Upper lobe of right lung (tissue), 1 donor: ENCODE measurements around the gene CCDC190. TPM values are rescaled to one million over a fixed set of nuclear protein-coding genes. Genes with fewer than 3 reads are reported as not detected.

ENCODE experiments used
- ATAC-seq: fragments of 200-7000 bp; cut with Tn5 transposase; one replicate; pipeline ENCODE4 v1.9.1; 2020; ENCODE audit warnings: mild to moderate bottlenecking, moderate library complexity
- DNase-seq: peaks from one replicate; pipeline ENCODE4 v3.0.0-alpha.2; 2020
- H3K27ac ChIP-seq: fragments of 200-600 bp; one replicate; pipeline ENCODE4 v1.8.0; 2022
- H3K27me3 ChIP-seq: fragments of 200-600 bp; one replicate; pipeline ENCODE4 v1.8.0; 2022; ENCODE audit warnings: mild to moderate bottlenecking
- H3K36me3 ChIP-seq: fragments of 200-600 bp; one replicate; pipeline ENCODE4 v1.8.0; 2022
- H3K4me1 ChIP-seq: fragments of 200-600 bp; one replicate; pipeline ENCODE4 v1.8.0; 2022
- H3K4me3 ChIP-seq: fragments of 200-600 bp; one replicate; pipeline ENCODE4 v1.8.0; 2022; ENCODE audit warnings: mild to moderate bottlenecking
- H3K9me3 ChIP-seq: fragments of 200-600 bp; one replicate; pipeline ENCODE4 v1.8.0; 2022
- CTCF ChIP-seq: fragments of 200-600 bp; IDR thresholded peaks from one replicate; pipeline ENCODE4 v1.8.0; 2022; ENCODE audit warnings: antibody characterized with exemption
- intact Hi-C: fragments of 100-400 bp; cut with DNase I; formaldehyde crosslinking; loops from one replicate; pipeline ENCODE4 v1.11.0; 2022
- long read RNA-seq: library from polyadenylated mRNA; unstranded; transcript quantifications from one replicate; pipeline ENCODE4 v2.0.0, GENCODE V29; 2021
- total RNA-seq: library from RNA; stranded (reverse); fragmentation: NEBNext Ultra II Directional; extraction: Animal tissue kit (Norgen Biotek cat#: 25700); gene quantifications from one replicate; pipeline ENCODE4 v1.2.1, GENCODE V29; 2021
- donor health status: DM: no; HTN: yes; CAD: no; lungs with severe emphysema.

CCDC190 gene
- not detected for total RNA-seq
- long read RNA-seq: 0 reads

GRCh38 chr1:162861101-162861500, at the start of gene CCDC190:
Gene CCDC190, minus strand, starts transcription at chr1:162861175. Its CDS starts 1,529 bp downstream, at chr1:162859646.
- peak; percentile 86 for ATAC-seq
- intact Hi-C loops: no loop called here
- no peak within 1 kb of the TSS for H3K4me3 ChIP-seq
- no peak for DNase-seq
- H3K36me3 ChIP-seq: no peaks in the 10 kb centered on the region
- H3K4me1 ChIP-seq: no peaks in the 10 kb centered on the region
- no peak within 1 kb of the TSS for H3K27ac ChIP-seq
- TF ChIP-seq CTCF: no peak
- no peaks in the 10 kb centered on the region for H3K9me3 ChIP-seq
- H3K27me3 ChIP-seq: no peaks in the 10 kb centered on the region

- Histone ChIP-seq H3K27me3 (no peaks in the 10 kb centered on the region), H3K27ac (no peak overlapping the region), H3K4me1 (peaks cover 6% of the 10 kb centered on the region), H3K36me3 (no peaks in the 10 kb centered on the region), H3K4me3 (no peak overlapping the region), H3K9me3 (peaks cover 6% of the 10 kb centered on the region)
- no peak for TF ChIP-seq CTCF
- no peak for DNase-seq
- no peak for ATAC-seq
- intact Hi-C loops: no loop called here
Measured at GRCh38 chr1:162910161-162910560, 49.2 kb upstream of the CCDC190 start.

GRCh38 chr1:162908780-162909179, 47.8 kb upstream of the CCDC190 start:
- no peak overlapping the region for H3K4me3 ChIP-seq
- peaks cover 6% of the 10 kb centered on the region for H3K9me3 ChIP-seq
- TF ChIP-seq CTCF: no peak
- no peaks in the 10 kb centered on the region for H3K36me3 ChIP-seq
- peaks cover 6% of the 10 kb centered on the region for H3K4me1 ChIP-seq
- intact Hi-C loops: no loop called here
- DNase-seq (no peak), ATAC-seq (no peak)
- no peaks in the 10 kb centered on the region for H3K27me3 ChIP-seq
- H3K27ac ChIP-seq: no peak overlapping the region

- ATAC-seq (no peak), DNase-seq (no peak)
- no peak for TF ChIP-seq CTCF
- Histone ChIP-seq H3K27me3 (no peaks in the 10 kb centered on the region), H3K4me3 (no peak overlapping the region), H3K27ac (no peak overlapping the region), H3K36me3 (no peaks in the 10 kb centered on the region), H3K4me1 (peaks cover 6% of the 10 kb centered on the region), H3K9me3 (peaks cover 6% of the 10 kb centered on the region)
- intact Hi-C loops: no loop called here
Measured at GRCh38 chr1:162908236-162908635, 47.3 kb upstream of the CCDC190 start.

GRCh38 chr1:162906485-162906884, 45.5 kb upstream of the CCDC190 start:
- Histone ChIP-seq H3K36me3 (no peaks in the 10 kb centered on the region), H3K27me3 (no peaks in the 10 kb centered on the region), H3K9me3 (no peaks in the 10 kb centered on the region), H3K27ac (no peak overlapping the region), H3K4me1 (peaks cover 6% of the 10 kb centered on the region), H3K4me3 (no peak overlapping the region)
- TF ChIP-seq CTCF: no peak
- ATAC-seq: no peak
- no peak for DNase-seq
- intact Hi-C loops: no loop called here
